ENCODE results near the gene EPN1.

The EPN1 gene

GRCh38 chr19:55670280-55671053 lies 4.6 kb upstream of the EPN1 start:
- Histone ChIP-seq H3K4me3 (ENCODE audit: low read length in 2 of 2) (no peak overlapping the region), H3K9me3 (ENCODE audit: control insufficient read depth in 2 of 2, low read length in 2 of 2) (no peaks in the 10 kb centered on the region), H3K4me1 (ENCODE audit: control insufficient read depth in 2 of 2, insufficient read depth in 2 of 2, low read length in 2 of 2) (peaks cover 0 to 3% of the 10 kb centered on the region in 2 donors), H3K27ac (ENCODE audit: low read depth in 2 of 2, low read length in 2 of 2) (no peak overlapping the region), H3K36me3 (ENCODE audit: control insufficient read depth in 2 of 2, insufficient read depth in 2 of 2, low read length in 2 of 2) (peaks cover 49 to 62% of the 10 kb centered on the region in 2 donors), H3K9ac (ENCODE audit: low read depth in 1 of 2, low read length in 2 of 2) (no peak overlapping the region), H3K27me3 (ENCODE audit: control insufficient read depth in 2 of 2, insufficient read depth in 2 of 2, low read length in 2 of 2) (no peaks in the 10 kb centered on the region)

DNA sequence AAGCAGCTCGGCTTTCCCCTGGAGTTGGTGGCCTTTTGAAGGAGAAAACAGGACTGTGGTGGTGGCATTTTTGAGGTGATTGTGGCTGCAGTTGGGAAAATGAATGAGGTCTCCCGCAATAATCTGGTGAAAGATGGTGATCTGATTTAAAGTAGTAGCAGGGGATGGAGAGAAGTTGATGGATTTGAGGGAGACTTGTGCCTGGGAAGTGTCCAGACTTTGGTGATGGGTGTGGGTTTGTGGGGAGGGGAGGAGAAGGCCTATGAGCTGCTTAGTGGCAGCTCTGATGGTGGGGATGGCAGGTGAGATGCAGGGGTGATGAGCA lies 4.0 kb upstream of the EPN1 start:
- H3K9me3 ChIP-seq (ENCODE audit: control insufficient read depth in 2 of 2, low read length in 2 of 2), result no peaks in the 10 kb centered on the region
- no peak overlapping the region for H3K9ac ChIP-seq (ENCODE audit: low read depth in 1 of 2, low read length in 2 of 2)
- H3K27me3 ChIP-seq (ENCODE audit: control insufficient read depth in 2 of 2, insufficient read depth in 2 of 2, low read length in 2 of 2), result no peaks in the 10 kb centered on the region
- no peak overlapping the region for H3K4me3 ChIP-seq (ENCODE audit: low read length in 2 of 2)
- H3K27ac ChIP-seq (ENCODE audit: low read depth in 2 of 2, low read length in 2 of 2), result no peak overlapping the region
- peaks cover 0 to 6% of the 10 kb centered on the region in 2 donors for H3K4me1 ChIP-seq (ENCODE audit: control insufficient read depth in 2 of 2, insufficient read depth in 2 of 2, low read length in 2 of 2)
- H3K36me3 ChIP-seq (ENCODE audit: control insufficient read depth in 2 of 2, insufficient read depth in 2 of 2, low read length in 2 of 2), result peaks cover 45 to 56% of the 10 kb centered on the region in 2 donors

DNA sequence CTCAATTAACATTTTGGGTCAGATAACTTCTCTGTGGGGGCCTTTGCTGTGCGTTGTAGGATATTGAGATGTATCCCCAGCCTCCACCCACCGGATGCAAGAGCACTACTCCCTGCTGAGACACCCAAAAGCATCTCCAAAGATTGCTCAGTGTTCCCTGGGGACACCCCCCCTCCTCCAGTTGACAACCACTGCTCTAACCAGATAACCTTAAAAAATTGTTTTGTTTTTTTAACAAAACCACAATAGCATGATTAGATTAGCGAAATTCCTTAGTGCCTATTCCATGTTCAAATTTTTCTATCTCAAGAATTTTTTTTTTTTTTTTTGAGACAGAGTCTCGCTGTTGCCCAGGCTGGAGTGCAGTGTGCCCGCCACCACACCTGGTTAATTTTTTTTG lies 2.6 kb upstream of the EPN1 start:
- Histone ChIP-seq H3K27ac (ENCODE audit: low read depth in 2 of 2, low read length in 2 of 2) (no peak overlapping the region), H3K9me3 (ENCODE audit: control insufficient read depth in 2 of 2, low read length in 2 of 2) (no peaks in the 10 kb centered on the region), H3K36me3 (ENCODE audit: control insufficient read depth in 2 of 2, insufficient read depth in 2 of 2, low read length in 2 of 2) (peaks cover 31 to 42% of the 10 kb centered on the region in 2 donors), H3K27me3 (ENCODE audit: control insufficient read depth in 2 of 2, insufficient read depth in 2 of 2, low read length in 2 of 2) (no peaks in the 10 kb centered on the region), H3K9ac (ENCODE audit: low read depth in 1 of 2, low read length in 2 of 2) (no peak overlapping the region), H3K4me1 (ENCODE audit: control insufficient read depth in 2 of 2, insufficient read depth in 2 of 2, low read length in 2 of 2) (peaks cover 13 to 20% of the 10 kb centered on the region in 2 donors), H3K4me3 (ENCODE audit: low read length in 2 of 2) (no peak overlapping the region)

GRCh38 chr19:55673465-55673864 lies 1.6 kb upstream of the EPN1 start:
- H3K9ac ChIP-seq (ENCODE audit: low read depth in 1 of 2, low read length in 2 of 2), result peak overlapping the region in 1 of 2 donors; percentile 47
- H3K27me3 ChIP-seq (ENCODE audit: control insufficient read depth in 2 of 2, insufficient read depth in 2 of 2, low read length in 2 of 2), result no peaks in the 10 kb centered on the region
- peaks cover 23 to 27% of the 10 kb centered on the region in 2 donors for H3K4me1 ChIP-seq (ENCODE audit: control insufficient read depth in 2 of 2, insufficient read depth in 2 of 2, low read length in 2 of 2)
- H3K27ac ChIP-seq (ENCODE audit: low read depth in 2 of 2, low read length in 2 of 2), result no peak overlapping the region
- H3K9me3 ChIP-seq (ENCODE audit: control insufficient read depth in 2 of 2, low read length in 2 of 2), result no peaks in the 10 kb centered on the region
- H3K4me3 ChIP-seq (ENCODE audit: low read length in 2 of 2), result no peak overlapping the region
- peaks cover 28 to 42% of the 10 kb centered on the region in 2 donors for H3K36me3 ChIP-seq (ENCODE audit: control insufficient read depth in 2 of 2, insufficient read depth in 2 of 2, low read length in 2 of 2)

GRCh38 chr19:55673889-55674288 lies 1.1 kb upstream of the EPN1 start:
- no peaks in the 10 kb centered on the region for H3K9me3 ChIP-seq (ENCODE audit: control insufficient read depth in 2 of 2, low read length in 2 of 2)
- no peak overlapping the region for H3K4me3 ChIP-seq (ENCODE audit: low read length in 2 of 2)
- no peak overlapping the region for H3K9ac ChIP-seq (ENCODE audit: low read depth in 1 of 2, low read length in 2 of 2)
- H3K36me3 ChIP-seq (ENCODE audit: control insufficient read depth in 2 of 2, insufficient read depth in 2 of 2, low read length in 2 of 2), result peaks cover 28 to 42% of the 10 kb centered on the region in 2 donors
- H3K4me1 ChIP-seq (ENCODE audit: control insufficient read depth in 2 of 2, insufficient read depth in 2 of 2, low read length in 2 of 2), result peaks cover 24 to 30% of the 10 kb centered on the region in 2 donors
- no peaks in the 10 kb centered on the region for H3K27me3 ChIP-seq (ENCODE audit: control insufficient read depth in 2 of 2, insufficient read depth in 2 of 2, low read length in 2 of 2)
- no peak overlapping the region for H3K27ac ChIP-seq (ENCODE audit: low read depth in 2 of 2, low read length in 2 of 2)

DNA sequence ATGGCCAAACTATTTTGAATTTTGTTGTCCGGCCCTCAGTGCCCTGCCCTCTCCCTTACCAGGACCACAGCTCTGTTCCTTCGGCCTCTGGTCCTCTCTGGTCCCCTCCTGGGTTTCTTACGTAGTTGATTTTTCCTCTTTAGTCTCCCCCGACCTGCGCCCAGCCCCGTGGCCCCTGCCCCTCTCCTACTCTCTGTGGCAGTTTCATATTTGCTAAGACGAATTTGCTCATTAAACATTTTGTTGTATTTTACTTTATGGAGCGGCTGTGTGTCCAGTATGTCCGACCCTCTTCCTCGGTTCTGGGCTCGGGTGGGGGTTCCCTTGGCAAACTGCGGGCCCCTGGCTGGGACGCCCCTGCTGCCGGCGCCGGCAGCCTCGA lies 576 bp upstream of the EPN1 start:
- Histone ChIP-seq H3K36me3 (ENCODE audit: control insufficient read depth in 2 of 2, insufficient read depth in 2 of 2, low read length in 2 of 2) (peaks cover 28 to 42% of the 10 kb centered on the region in 2 donors), H3K27me3 (ENCODE audit: control insufficient read depth in 2 of 2, insufficient read depth in 2 of 2, low read length in 2 of 2) (no peaks in the 10 kb centered on the region), H3K27ac (ENCODE audit: low read depth in 2 of 2, low read length in 2 of 2) (peak overlapping the region; percentile 87 to 92), H3K4me1 (ENCODE audit: control insufficient read depth in 2 of 2, insufficient read depth in 2 of 2, low read length in 2 of 2) (peaks cover 26 to 36% of the 10 kb centered on the region in 2 donors), H3K9ac (ENCODE audit: low read depth in 1 of 2, low read length in 2 of 2) (peak overlapping the region; percentile 24 to 96), H3K9me3 (ENCODE audit: control insufficient read depth in 2 of 2, low read length in 2 of 2) (no peaks in the 10 kb centered on the region), H3K4me3 (ENCODE audit: low read length in 2 of 2) (peak overlapping the region; percentile 93 to 99)

DNA sequence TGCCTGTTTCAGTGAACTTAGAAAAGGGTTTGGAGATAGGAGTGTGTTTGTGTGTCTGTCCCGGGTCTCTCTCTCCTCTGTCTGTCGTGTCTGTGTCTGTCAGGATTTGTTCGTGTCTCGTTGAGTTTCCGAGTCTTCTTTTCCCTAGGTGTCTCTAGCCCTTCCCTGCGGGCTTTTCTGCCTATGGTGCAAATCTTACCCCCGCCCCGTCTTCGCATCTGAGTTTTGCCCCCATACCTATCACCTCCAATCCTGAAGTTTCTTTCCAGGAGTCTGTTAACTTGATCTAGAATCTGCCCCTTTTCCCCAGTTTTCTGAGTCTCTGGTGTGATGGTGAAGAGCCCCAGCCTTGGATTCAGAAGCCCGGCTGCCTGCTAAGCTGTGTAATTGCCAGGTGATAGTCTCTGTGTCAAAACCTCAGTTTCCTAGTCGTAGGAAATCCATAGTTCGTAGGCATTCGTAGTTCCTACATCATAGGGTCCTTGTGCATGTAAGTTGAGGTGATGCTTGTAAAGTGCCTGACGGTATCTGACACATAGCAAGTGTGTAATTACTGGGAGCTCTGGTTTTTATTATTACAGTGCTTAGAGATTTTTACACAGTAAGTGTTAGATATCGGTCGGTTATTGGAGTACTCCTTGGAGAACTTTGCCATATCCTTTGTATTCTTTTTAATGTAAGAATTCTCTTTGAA lies 782 bp downstream of the EPN1 start:
- Histone ChIP-seq H3K9me3 (ENCODE audit: control insufficient read depth in 2 of 2, low read length in 2 of 2) (no peaks in the 10 kb centered on the region), H3K36me3 (ENCODE audit: control insufficient read depth in 2 of 2, insufficient read depth in 2 of 2, low read length in 2 of 2) (peaks cover 26 to 41% of the 10 kb centered on the region in 2 donors), H3K9ac (ENCODE audit: low read depth in 1 of 2, low read length in 2 of 2) (peak overlapping the region; percentile 92 to 96), H3K4me3 (ENCODE audit: low read length in 2 of 2) (peak overlapping the region; percentile 93 to 99), H3K4me1 (ENCODE audit: control insufficient read depth in 2 of 2, insufficient read depth in 2 of 2, low read length in 2 of 2) (peaks cover 26 to 40% of the 10 kb centered on the region in 2 donors), H3K27me3 (ENCODE audit: control insufficient read depth in 2 of 2, insufficient read depth in 2 of 2, low read length in 2 of 2) (no peaks in the 10 kb centered on the region), H3K27ac (ENCODE audit: low read depth in 2 of 2, low read length in 2 of 2) (peak overlapping the region; percentile 87 to 92)

DNA sequence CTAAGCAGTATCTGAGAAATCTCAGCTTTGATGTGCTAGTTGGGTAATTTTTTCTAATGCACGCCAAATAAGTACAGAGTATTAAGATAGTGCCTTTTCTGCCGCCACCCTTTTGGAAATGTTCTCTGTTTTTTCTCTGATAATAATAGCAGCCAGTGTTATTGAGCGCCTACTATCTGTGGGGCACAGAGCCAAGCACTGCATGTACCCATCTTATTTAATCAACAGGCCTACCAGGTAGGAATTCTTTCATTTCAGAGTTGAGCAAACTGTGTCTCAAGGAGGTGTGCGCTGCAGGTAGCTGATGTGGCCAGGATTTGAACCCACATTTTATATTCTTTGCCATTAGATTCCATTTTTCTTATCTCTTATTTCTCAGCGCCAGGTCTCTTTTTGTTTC lies 1.4 kb downstream of the EPN1 start:
- Histone ChIP-seq H3K4me3 (ENCODE audit: low read length in 2 of 2) (peak overlapping the region; percentile 93 to 99), H3K9ac (ENCODE audit: low read depth in 1 of 2, low read length in 2 of 2) (peak overlapping the region; percentile 92 to 96), H3K36me3 (ENCODE audit: control insufficient read depth in 2 of 2, insufficient read depth in 2 of 2, low read length in 2 of 2) (peaks cover 29 to 45% of the 10 kb centered on the region in 2 donors), H3K9me3 (ENCODE audit: control insufficient read depth in 2 of 2, low read length in 2 of 2) (no peaks in the 10 kb centered on the region), H3K27me3 (ENCODE audit: control insufficient read depth in 2 of 2, insufficient read depth in 2 of 2, low read length in 2 of 2) (no peaks in the 10 kb centered on the region), H3K4me1 (ENCODE audit: control insufficient read depth in 2 of 2, insufficient read depth in 2 of 2, low read length in 2 of 2) (peaks cover 26 to 40% of the 10 kb centered on the region in 2 donors), H3K27ac (ENCODE audit: low read depth in 2 of 2, low read length in 2 of 2) (peak overlapping the region; percentile 87 to 92)

- H3K9me3 ChIP-seq (ENCODE audit: control insufficient read depth in 2 of 2, low read length in 2 of 2), result no peaks in the 10 kb centered on the region
- H3K4me3 ChIP-seq (ENCODE audit: low read length in 2 of 2), result peak overlapping the region; percentile 4 to 99
- H3K27me3 ChIP-seq (ENCODE audit: control insufficient read depth in 2 of 2, insufficient read depth in 2 of 2, low read length in 2 of 2), result no peaks in the 10 kb centered on the region
- peaks cover 26 to 41% of the 10 kb centered on the region in 2 donors for H3K4me1 ChIP-seq (ENCODE audit: control insufficient read depth in 2 of 2, insufficient read depth in 2 of 2, low read length in 2 of 2)
- H3K36me3 ChIP-seq (ENCODE audit: control insufficient read depth in 2 of 2, insufficient read depth in 2 of 2, low read length in 2 of 2), result peaks cover 31 to 48% of the 10 kb centered on the region in 2 donors
- peak overlapping the region; percentile 56 to 96 for H3K9ac ChIP-seq (ENCODE audit: low read depth in 1 of 2, low read length in 2 of 2)
- peak overlapping the region; percentile 56 to 92 for H3K27ac ChIP-seq (ENCODE audit: low read depth in 2 of 2, low read length in 2 of 2)
These were observed 2.0 kb downstream of the EPN1 start for GRCh38 chr19:55676889-55677505.

GRCh38 chr19:55677572-55678028 lies 2.6 kb downstream of the EPN1 start:
- H3K4me1 ChIP-seq (ENCODE audit: control insufficient read depth in 2 of 2, insufficient read depth in 2 of 2, low read length in 2 of 2), result peaks cover 28 to 44% of the 10 kb centered on the region in 2 donors

More at GRCh38 chr19:55677572-55678028, 2.6 kb downstream of the EPN1 start:
- H3K27me3 ChIP-seq (ENCODE audit: control insufficient read depth in 2 of 2, insufficient read depth in 2 of 2, low read length in 2 of 2), result no peaks in the 10 kb centered on the region
- peak overlapping the region; percentile 45 to 53 for H3K9ac ChIP-seq (ENCODE audit: low read depth in 1 of 2, low read length in 2 of 2)
- peak overlapping the region in 1 of 2 donors; percentile 99 for H3K4me3 ChIP-seq (ENCODE audit: low read length in 2 of 2)
- H3K36me3 ChIP-seq (ENCODE audit: control insufficient read depth in 2 of 2, insufficient read depth in 2 of 2, low read length in 2 of 2), result peaks cover 33 to 49% of the 10 kb centered on the region in 2 donors
- H3K9me3 ChIP-seq (ENCODE audit: control insufficient read depth in 2 of 2, low read length in 2 of 2), result no peaks in the 10 kb centered on the region
- H3K27ac ChIP-seq (ENCODE audit: low read depth in 2 of 2, low read length in 2 of 2), result peak overlapping the region; percentile 56 to 92
